Keratinocyte (primary cell): ENCODE data around the gene TSPAN10. TPM values are rescaled to one million over a fixed set of nuclear protein-coding genes. Genes with fewer than 3 reads are reported as not detected.

ENCODE experiments used
- DNase-seq: peaks from one replicate; pipeline ENCODE4 v3.0.0-alpha.2; 2011; ENCODE audit warnings: low read depth, missing footprints, low spot score
- FAIRE-seq: peaks from 2 replicates; lab custom pipeline; 2011; peaks lifted over from hg19 to GRCh38; lab: Jason Lieb, UNC
- H2AFZ ChIP-seq: 2 replicates; pipeline ENCODE4 v1.6.0; 2012; ENCODE audit warnings: low read length, control low read depth, inconsistent platforms; ENCODE audit not compliant: control insufficient read depth
- H3K27ac ChIP-seq: 2 replicates; pipeline ENCODE4 v1.5.1; 2011; ENCODE audit warnings: low read length; ENCODE audit not compliant: control insufficient read depth, insufficient read depth
- H3K27me3 ChIP-seq: 3 replicates; pipeline ENCODE4 v1.6.0; 2011; ENCODE audit warnings: low read length; ENCODE audit not compliant: control insufficient read depth, insufficient read depth; ENCODE audit errors: extremely low read depth
- H3K36me3 ChIP-seq, 2 experiments: 2 replicates in 1 of 2; 3 replicates in 1 of 2; pipeline ENCODE4 v1.5.1; 2011; ENCODE audit warnings: low read length in 2 of 2, mild to moderate bottlenecking in 1 of 2; ENCODE audit not compliant: control insufficient read depth in 2 of 2, insufficient read depth in 2 of 2; ENCODE audit errors: extremely low read depth in 1 of 2
- H3K4me1 ChIP-seq: 3 replicates; pipeline ENCODE4 v1.5.1; 2011; ENCODE audit warnings: low read length; ENCODE audit not compliant: control insufficient read depth, insufficient read depth; ENCODE audit errors: extremely low read depth
- H3K4me2 ChIP-seq: 3 replicates; pipeline ENCODE4 v1.6.0; 2011; ENCODE audit warnings: low read depth, low read length; ENCODE audit not compliant: control insufficient read depth, insufficient read depth; ENCODE audit errors: extremely low read depth
- H3K4me3 ChIP-seq, 3 experiments: fragments of 200-600 bp in 1 of 3; sonication (generic) in 1 of 3; 2 replicates in 2 of 3; 3 replicates in 1 of 3; pipeline ENCODE4 v1.5.1; 2011 to 2016; ENCODE audit warnings: low read length in 3 of 3, mild to moderate bottlenecking in 3 of 3, control low read depth in 2 of 3, inconsistent platforms in 1 of 3, low read depth in 1 of 3, mixed read lengths in 1 of 3, mixed run types in 1 of 3, moderate library complexity in 1 of 3; ENCODE audit not compliant: control insufficient read depth in 2 of 3, insufficient read depth in 2 of 3; ENCODE audit errors: extremely low read depth in 1 of 3
- H3K79me2 ChIP-seq: 2 replicates; pipeline ENCODE4 v1.6.0; 2012; ENCODE audit warnings: low read length; ENCODE audit not compliant: control insufficient read depth, insufficient read depth
- H3K9ac ChIP-seq: 3 replicates; pipeline ENCODE4 v1.6.0; 2011; ENCODE audit warnings: low read length; ENCODE audit not compliant: control insufficient read depth, insufficient read depth; ENCODE audit errors: extremely low read depth
- H3K9me1 ChIP-seq: 3 replicates; pipeline ENCODE4 v1.6.0; 2011; ENCODE audit warnings: low read length; ENCODE audit not compliant: control insufficient read depth, insufficient read depth; ENCODE audit errors: extremely low read depth
- H3K9me3 ChIP-seq: 2 replicates; pipeline ENCODE4 v1.5.1; 2012; ENCODE audit warnings: low read depth, low read length; ENCODE audit not compliant: control insufficient read depth
- H4K20me1 ChIP-seq: 3 replicates; pipeline ENCODE4 v1.6.0; 2011; ENCODE audit warnings: low read length; ENCODE audit not compliant: control insufficient read depth, insufficient read depth; ENCODE audit errors: extremely low read depth
- EZH2 ChIP-seq: IDR thresholded peaks from one replicate; pipeline ENCODE4 v1.6.1; 2012; ENCODE audit warnings: inconsistent platforms, mild to moderate bottlenecking, low read length, moderate library complexity
- dilution Hi-C: fragments of 300-500 bp; cut with MboI; formaldehyde crosslinking; loops from one replicate; pipeline ENCODE4 v1.7.0; 2020; ENCODE audit warnings: low sequenced_read_pairs; ENCODE audit not compliant: extremely low pct_ligation_motif_present
- polyA plus RNA-seq, 5 experiments: library from polyadenylated mRNA; depleted of rRNA in 3 of 5; stranded (reverse) in 3 of 5; stranded (forward) in 1 of 5; unstranded in 1 of 5; fragments of >200 nt; gene quantifications; 1 replicate in 1 of 5; 2 replicates in 3 of 5; 3 replicates in 1 of 5; pipeline versions ENCODE4 v1.2.1 to v1.2.3, GENCODE V29; 2011 to 2012; ENCODE audit warnings: missing spikeins in 2 of 5, low read depth in 1 of 5, low replicate concordance in 1 of 5
- TF ChIP-seq, protein P1 (sequence below), 3 experiments: IDR thresholded peaks in 1 of 3; conservative IDR thresholded peaks in 1 of 3; optimal IDR thresholded peaks in 1 of 3; 2 replicates in 2 of 3; 3 replicates in 1 of 3; pipeline versions ENCODE3 to v1.5.1; 2011; ENCODE audit warnings: low read length in 3 of 3, mild to moderate bottlenecking in 3 of 3, moderate library complexity in 2 of 3, control low read depth in 1 of 3, inconsistent platforms in 1 of 3; ENCODE audit not compliant: insufficient read depth in 2 of 3; ENCODE audit errors: extremely low read depth in 1 of 3

The TSPAN10 gene
- polyA plus RNA-seq, 1 donor (not counting 4 experiments of a cell fraction or from before 2014, with no cell fraction given) = 0.89 TPM

DNA sequence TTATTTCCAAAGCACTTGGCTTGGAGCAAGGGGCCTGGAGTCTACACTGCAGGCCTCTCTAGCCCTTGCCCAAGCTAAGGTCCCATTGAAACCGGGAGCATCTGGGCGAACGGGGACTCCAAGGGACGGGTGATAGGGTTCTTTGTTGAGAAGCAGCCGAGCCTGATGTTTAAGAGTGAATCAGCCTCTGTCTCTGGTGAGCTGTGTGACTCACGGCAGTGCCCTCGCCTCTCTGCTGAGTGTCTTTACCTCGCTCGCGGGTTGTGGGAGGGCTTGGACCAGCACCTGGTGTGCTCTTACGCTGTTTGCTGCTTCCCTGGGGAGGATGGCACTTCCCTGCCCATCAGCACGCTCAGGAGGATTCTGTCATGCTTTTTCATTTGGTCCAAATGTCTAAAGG, 48.1 kb downstream of the TSPAN10 start:
- Histone ChIP-seq H3K4me3 (peak overlapping the region; percentile 77 to 99 (median 89)), H2AFZ (no peak overlapping the region), H3K4me2 (peak overlapping the region; percentile 93), H3K27ac (peak overlapping the region; percentile 93), H3K4me1 (peaks cover 32% of the 10 kb centered on the region), H3K9ac (peak overlapping the region; percentile 83), H3K36me3 (peaks cover 44 to 46% of the 10 kb centered on the region in 2 experiments), H4K20me1 (peaks cover 22% of the 10 kb centered on the region), H3K9me3 (no peaks in the 10 kb centered on the region), H3K27me3 (no peaks in the 10 kb centered on the region), H3K79me2 (peaks cover 77% of the 10 kb centered on the region), H3K9me1 (no peaks in the 10 kb centered on the region)
- FAIRE-seq = peak; percentile 78
- TF ChIP-seq EZH2 = no peak
- TF ChIP-seq, protein P1, sequence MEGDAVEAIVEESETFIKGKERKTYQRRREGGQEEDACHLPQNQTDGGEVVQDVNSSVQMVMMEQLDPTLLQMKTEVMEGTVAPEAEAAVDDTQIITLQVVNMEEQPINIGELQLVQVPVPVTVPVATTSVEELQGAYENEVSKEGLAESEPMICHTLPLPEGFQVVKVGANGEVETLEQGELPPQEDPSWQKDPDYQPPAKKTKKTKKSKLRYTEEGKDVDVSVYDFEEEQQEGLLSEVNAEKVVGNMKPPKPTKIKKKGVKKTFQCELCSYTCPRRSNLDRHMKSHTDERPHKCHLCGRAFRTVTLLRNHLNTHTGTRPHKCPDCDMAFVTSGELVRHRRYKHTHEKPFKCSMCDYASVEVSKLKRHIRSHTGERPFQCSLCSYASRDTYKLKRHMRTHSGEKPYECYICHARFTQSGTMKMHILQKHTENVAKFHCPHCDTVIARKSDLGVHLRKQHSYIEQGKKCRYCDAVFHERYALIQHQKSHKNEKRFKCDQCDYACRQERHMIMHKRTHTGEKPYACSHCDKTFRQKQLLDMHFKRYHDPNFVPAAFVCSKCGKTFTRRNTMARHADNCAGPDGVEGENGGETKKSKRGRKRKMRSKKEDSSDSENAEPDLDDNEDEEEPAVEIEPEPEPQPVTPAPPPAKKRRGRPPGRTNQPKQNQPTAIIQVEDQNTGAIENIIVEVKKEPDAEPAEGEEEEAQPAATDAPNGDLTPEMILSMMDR (optimal IDR thresholded peaks at IDR 0.05 in 1 of 3, IDR thresholded peaks at IDR 0.05 in 1 of 3, conservative IDR thresholded peaks at IDR 0.05 in 1 of 3; ENCODE audit: extremely low read depth in 1 of 3, insufficient read depth in 2 of 3, low read length in 3 of 3) = no peak
- dilution Hi-C loops = no loop called here
- DNase-seq = peak; percentile 54

DNA sequence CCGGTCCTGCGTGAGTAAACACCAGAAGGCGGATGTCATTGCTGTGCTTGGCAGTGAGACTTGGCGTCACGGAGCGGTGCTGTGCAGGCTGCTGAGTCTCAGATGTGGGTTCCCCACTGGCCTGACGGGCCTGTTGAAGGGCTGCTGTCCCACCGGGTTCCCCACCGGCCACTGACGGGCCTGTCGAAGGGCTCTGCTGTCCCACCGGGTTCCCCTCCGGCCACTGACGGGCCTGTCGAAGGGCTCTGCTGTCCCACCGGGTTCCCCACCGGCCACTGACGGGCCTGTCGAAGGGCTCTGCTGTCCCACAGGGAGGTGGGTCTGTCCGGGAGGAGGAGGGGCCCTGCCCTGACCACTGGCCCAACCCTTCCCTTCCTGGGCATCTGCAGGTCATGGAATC, 49.6 kb downstream of the TSPAN10 start:
- peaks cover 25% of the 10 kb centered on the region for H4K20me1 ChIP-seq
- no peak for DNase-seq
- TF ChIP-seq, protein P1 (optimal IDR thresholded peaks at IDR 0.05 in 1 of 3, IDR thresholded peaks at IDR 0.05 in 1 of 3, conservative IDR thresholded peaks at IDR 0.05 in 1 of 3; ENCODE audit: extremely low read depth in 1 of 3, insufficient read depth in 2 of 3, low read length in 3 of 3) = no peak
- TF ChIP-seq EZH2 = no peak
- dilution Hi-C loops = no loop called here
- H3K79me2 ChIP-seq = peaks cover 86% of the 10 kb centered on the region
- H3K9ac ChIP-seq = no peak overlapping the region
- H3K27me3 ChIP-seq = no peaks in the 10 kb centered on the region
- no peak overlapping the region for H3K4me3 ChIP-seq
- H3K9me3 ChIP-seq = no peaks in the 10 kb centered on the region
- no peak overlapping the region for H2AFZ ChIP-seq
- no peaks in the 10 kb centered on the region for H3K9me1 ChIP-seq
- H3K4me2 ChIP-seq = no peak overlapping the region
- H3K36me3 ChIP-seq = peaks cover 48 to 51% of the 10 kb centered on the region in 2 experiments
- H3K27ac ChIP-seq = no peak overlapping the region
- peaks cover 32% of the 10 kb centered on the region for H3K4me1 ChIP-seq
- FAIRE-seq = no peak
